PC-9 (cell line): ENCODE results near the gene RABL6.
"Not testable (repeated sequence)": the region's sequence is repeated elsewhere in the genome, so short reads cannot be mapped to it uniquely, and the experiment has no call there.

ENCODE experiments used
- CTCF ChIP-seq: fragments of 200-600 bp; sonication (generic); conservative IDR thresholded peaks from 2 replicates; pipeline ENCODE4 v1.6.1; 2017; ENCODE audit warnings: mixed run types, antibody characterized with exemption, mild to moderate bottlenecking, moderate library complexity
- EZH2 ChIP-seq: fragments of 200-600 bp; sonication (generic); IDR thresholded peaks from 2 replicates; pipeline ENCODE4 v1.8.0; 2017; ENCODE audit warnings: antibody characterized with exemption, low read depth

- not testable (repeated sequence) for TF ChIP-seq CTCF, EZH2
These were observed 75.9 kb downstream of the RABL6 start for GRCh38 chr9:136883670-136884069.
